ENCODE measurements around the gene COPS8.

DNA sequence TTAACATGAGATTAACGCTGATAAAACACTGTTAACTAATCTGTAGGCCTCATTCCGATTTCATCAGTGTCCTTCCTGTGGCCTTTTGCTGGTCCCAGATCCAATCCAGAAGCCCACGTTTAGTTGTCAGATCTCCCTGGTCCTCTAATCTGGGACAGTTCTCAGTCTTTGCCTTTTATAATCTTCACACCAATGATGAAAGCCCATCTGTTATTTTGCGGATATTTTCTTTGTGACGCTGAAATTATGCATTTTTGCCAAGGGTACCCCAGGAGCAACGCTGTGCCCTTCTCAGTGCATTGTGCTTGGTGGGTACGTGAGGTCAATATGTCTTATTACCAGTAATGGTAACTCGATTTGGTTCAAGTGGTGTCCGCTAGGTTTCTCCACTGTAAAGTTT lies 51.1 kb downstream of the COPS8 start:
- TF ChIP-seq JUN (CRISPR knock-in tag; IDR thresholded peaks at IDR 0.05) (no peak), FOXJ3 (CRISPR knock-in tag; IDR thresholded peaks at IDR 0.05; ENCODE audit: borderline replicate concordance) (no peak)
- TF ChIP-seq, protein P1, sequence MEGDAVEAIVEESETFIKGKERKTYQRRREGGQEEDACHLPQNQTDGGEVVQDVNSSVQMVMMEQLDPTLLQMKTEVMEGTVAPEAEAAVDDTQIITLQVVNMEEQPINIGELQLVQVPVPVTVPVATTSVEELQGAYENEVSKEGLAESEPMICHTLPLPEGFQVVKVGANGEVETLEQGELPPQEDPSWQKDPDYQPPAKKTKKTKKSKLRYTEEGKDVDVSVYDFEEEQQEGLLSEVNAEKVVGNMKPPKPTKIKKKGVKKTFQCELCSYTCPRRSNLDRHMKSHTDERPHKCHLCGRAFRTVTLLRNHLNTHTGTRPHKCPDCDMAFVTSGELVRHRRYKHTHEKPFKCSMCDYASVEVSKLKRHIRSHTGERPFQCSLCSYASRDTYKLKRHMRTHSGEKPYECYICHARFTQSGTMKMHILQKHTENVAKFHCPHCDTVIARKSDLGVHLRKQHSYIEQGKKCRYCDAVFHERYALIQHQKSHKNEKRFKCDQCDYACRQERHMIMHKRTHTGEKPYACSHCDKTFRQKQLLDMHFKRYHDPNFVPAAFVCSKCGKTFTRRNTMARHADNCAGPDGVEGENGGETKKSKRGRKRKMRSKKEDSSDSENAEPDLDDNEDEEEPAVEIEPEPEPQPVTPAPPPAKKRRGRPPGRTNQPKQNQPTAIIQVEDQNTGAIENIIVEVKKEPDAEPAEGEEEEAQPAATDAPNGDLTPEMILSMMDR (IDR thresholded peaks at IDR 0.05), result no peak
- TF ChIP-seq, protein P2, sequence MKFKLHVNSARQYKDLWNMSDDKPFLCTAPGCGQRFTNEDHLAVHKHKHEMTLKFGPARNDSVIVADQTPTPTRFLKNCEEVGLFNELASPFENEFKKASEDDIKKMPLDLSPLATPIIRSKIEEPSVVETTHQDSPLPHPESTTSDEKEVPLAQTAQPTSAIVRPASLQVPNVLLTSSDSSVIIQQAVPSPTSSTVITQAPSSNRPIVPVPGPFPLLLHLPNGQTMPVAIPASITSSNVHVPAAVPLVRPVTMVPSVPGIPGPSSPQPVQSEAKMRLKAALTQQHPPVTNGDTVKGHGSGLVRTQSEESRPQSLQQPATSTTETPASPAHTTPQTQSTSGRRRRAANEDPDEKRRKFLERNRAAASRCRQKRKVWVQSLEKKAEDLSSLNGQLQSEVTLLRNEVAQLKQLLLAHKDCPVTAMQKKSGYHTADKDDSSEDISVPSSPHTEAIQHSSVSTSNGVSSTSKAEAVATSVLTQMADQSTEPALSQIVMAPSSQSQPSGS (CRISPR knock-in tag; IDR thresholded peaks at IDR 0.05; ENCODE audit: borderline replicate concordance, low read depth), result no peak
- TF ChIP-seq, protein P3, sequence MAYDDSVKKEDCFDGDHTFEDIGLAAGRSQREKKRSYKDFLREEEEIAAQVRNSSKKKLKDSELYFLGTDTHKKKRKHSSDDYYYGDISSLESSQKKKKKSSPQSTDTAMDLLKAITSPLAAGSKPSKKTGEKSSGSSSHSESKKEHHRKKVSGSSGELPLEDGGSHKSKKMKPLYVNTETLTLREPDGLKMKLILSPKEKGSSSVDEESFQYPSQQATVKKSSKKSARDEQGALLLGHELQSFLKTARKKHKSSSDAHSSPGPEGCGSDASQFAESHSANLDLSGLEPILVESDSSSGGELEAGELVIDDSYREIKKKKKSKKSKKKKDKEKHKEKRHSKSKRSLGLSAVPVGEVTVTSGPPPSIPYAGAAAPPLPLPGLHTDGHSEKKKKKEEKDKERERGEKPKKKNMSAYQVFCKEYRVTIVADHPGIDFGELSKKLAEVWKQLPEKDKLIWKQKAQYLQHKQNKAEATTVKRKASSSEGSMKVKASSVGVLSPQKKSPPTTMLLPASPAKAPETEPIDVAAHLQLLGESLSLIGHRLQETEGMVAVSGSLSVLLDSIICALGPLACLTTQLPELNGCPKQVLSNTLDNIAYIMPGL (CRISPR knock-in tag; IDR thresholded peaks at IDR 0.05), result no peak
- TF ChIP-seq, protein P4, sequence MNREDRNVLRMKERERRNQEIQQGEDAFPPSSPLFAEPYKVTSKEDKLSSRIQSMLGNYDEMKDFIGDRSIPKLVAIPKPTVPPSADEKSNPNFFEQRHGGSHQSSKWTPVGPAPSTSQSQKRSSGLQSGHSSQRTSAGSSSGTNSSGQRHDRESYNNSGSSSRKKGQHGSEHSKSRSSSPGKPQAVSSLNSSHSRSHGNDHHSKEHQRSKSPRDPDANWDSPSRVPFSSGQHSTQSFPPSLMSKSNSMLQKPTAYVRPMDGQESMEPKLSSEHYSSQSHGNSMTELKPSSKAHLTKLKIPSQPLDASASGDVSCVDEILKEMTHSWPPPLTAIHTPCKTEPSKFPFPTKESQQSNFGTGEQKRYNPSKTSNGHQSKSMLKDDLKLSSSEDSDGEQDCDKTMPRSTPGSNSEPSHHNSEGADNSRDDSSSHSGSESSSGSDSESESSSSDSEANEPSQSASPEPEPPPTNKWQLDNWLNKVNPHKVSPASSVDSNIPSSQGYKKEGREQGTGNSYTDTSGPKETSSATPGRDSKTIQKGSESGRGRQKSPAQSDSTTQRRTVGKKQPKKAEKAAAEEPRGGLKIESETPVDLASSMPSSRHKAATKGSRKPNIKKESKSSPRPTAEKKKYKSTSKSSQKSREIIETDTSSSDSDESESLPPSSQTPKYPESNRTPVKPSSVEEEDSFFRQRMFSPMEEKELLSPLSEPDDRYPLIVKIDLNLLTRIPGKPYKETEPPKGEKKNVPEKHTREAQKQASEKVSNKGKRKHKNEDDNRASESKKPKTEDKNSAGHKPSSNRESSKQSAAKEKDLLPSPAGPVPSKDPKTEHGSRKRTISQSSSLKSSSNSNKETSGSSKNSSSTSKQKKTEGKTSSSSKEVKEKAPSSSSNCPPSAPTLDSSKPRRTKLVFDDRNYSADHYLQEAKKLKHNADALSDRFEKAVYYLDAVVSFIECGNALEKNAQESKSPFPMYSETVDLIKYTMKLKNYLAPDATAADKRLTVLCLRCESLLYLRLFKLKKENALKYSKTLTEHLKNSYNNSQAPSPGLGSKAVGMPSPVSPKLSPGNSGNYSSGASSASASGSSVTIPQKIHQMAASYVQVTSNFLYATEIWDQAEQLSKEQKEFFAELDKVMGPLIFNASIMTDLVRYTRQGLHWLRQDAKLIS (CRISPR knock-in tag; IDR thresholded peaks at IDR 0.05; ENCODE audit: borderline replicate concordance), result no peak
- TF ChIP-seq, protein P5, sequence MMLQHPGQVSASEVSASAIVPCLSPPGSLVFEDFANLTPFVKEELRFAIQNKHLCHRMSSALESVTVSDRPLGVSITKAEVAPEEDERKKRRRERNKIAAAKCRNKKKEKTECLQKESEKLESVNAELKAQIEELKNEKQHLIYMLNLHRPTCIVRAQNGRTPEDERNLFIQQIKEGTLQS (CRISPR knock-in tag; conservative IDR thresholded peaks at IDR 0.05), result no peak
- TF ChIP-seq, protein P6, sequence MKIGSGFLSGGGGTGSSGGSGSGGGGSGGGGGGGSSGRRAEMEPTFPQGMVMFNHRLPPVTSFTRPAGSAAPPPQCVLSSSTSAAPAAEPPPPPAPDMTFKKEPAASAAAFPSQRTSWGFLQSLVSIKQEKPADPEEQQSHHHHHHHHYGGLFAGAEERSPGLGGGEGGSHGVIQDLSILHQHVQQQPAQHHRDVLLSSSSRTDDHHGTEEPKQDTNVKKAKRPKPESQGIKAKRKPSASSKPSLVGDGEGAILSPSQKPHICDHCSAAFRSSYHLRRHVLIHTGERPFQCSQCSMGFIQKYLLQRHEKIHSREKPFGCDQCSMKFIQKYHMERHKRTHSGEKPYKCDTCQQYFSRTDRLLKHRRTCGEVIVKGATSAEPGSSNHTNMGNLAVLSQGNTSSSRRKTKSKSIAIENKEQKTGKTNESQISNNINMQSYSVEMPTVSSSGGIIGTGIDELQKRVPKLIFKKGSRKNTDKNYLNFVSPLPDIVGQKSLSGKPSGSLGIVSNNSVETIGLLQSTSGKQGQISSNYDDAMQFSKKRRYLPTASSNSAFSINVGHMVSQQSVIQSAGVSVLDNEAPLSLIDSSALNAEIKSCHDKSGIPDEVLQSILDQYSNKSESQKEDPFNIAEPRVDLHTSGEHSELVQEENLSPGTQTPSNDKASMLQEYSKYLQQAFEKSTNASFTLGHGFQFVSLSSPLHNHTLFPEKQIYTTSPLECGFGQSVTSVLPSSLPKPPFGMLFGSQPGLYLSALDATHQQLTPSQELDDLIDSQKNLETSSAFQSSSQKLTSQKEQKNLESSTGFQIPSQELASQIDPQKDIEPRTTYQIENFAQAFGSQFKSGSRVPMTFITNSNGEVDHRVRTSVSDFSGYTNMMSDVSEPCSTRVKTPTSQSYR (CRISPR knock-in tag; IDR thresholded peaks at IDR 0.05), result no peak

All from WTC11 (cell line).